GM10266 (cell line): Measurements from ENCODE around the gene IL36A.

Experiments
- DNase-seq: peaks from one replicate; pipeline ENCODE4 v3.0.0; 2012; ENCODE audit errors: extremely low spot score
- TF ChIP-seq, protein P1 (sequence below): IDR thresholded peaks from 2 replicates; pipeline ENCODE4 v1.5.1; 2012; ENCODE audit warnings: mild to moderate bottlenecking, low read depth; ENCODE audit not compliant: control insufficient read depth, insufficient read depth; ENCODE audit errors: missing control alignments

IL36A gene

DNA sequence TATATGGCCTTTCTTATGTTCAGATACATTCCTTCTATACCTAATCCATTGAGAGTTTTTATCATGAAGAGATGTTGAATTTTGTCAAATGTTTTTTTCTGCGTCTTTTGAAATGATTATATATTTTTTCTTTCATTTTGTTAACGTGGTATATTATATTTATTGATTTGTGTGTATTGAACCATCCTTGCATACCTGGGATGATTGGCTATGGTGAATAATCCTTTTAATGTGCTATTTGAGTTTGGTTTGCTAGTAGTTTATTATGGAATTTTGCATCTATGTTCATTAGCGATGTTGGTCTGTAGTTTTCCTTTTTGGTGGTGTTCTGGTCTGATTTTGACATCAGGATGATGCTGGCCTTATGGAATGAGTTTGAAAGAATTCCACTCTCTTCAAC is 15.6 kb upstream of the IL36A start:
- DNase-seq = no peak

GRCh38 chr2:112993831-112994230 is 11.4 kb upstream of the IL36A start:
- TF ChIP-seq, protein P1, sequence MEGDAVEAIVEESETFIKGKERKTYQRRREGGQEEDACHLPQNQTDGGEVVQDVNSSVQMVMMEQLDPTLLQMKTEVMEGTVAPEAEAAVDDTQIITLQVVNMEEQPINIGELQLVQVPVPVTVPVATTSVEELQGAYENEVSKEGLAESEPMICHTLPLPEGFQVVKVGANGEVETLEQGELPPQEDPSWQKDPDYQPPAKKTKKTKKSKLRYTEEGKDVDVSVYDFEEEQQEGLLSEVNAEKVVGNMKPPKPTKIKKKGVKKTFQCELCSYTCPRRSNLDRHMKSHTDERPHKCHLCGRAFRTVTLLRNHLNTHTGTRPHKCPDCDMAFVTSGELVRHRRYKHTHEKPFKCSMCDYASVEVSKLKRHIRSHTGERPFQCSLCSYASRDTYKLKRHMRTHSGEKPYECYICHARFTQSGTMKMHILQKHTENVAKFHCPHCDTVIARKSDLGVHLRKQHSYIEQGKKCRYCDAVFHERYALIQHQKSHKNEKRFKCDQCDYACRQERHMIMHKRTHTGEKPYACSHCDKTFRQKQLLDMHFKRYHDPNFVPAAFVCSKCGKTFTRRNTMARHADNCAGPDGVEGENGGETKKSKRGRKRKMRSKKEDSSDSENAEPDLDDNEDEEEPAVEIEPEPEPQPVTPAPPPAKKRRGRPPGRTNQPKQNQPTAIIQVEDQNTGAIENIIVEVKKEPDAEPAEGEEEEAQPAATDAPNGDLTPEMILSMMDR = no peak
- no peak for DNase-seq

More for the DNA sequence above, 15.6 kb upstream of the IL36A start:
- TF ChIP-seq, protein P1 = no peak

GRCh38 chr2:112994648-112995047 is 10.6 kb upstream of the IL36A start:
- TF ChIP-seq, protein P1 = no peak
- no peak for DNase-seq

DNA sequence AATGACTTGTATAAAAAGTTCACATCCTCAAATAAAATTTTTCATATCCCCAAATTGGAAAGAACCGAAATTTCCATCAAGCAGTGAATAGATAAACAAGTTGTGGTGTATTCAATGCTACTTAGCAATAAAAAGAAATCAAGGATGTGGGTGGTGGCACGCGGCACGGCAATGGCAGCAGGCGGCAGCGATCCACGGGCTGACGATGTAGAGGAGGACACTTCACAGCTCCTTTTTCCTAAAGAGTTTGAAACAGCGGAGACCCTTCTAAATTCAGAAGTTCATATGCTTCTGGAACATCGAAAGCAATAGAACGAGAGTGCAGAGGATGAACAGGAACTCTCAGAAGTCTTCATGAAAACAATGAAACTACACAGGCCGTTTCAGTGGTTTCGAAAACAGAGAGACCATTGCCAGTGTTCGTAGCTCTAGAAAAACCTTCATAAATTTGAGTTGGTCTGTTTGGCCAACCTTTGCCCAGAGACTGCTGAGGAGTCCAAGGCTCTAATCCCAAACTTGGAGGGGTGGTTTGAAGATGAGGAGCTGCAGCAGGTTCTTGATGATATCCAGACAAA is 9.8 kb upstream of the IL36A start:
- no peak for DNase-seq

GRCh38 chr2:112996635-112997034 is 8.6 kb upstream of the IL36A start:
- TF ChIP-seq, protein P1 = no peak
- peak; percentile 21 for DNase-seq

More for the DNA sequence above, 9.8 kb upstream of the IL36A start:
- TF ChIP-seq, protein P1 = no peak

DNA sequence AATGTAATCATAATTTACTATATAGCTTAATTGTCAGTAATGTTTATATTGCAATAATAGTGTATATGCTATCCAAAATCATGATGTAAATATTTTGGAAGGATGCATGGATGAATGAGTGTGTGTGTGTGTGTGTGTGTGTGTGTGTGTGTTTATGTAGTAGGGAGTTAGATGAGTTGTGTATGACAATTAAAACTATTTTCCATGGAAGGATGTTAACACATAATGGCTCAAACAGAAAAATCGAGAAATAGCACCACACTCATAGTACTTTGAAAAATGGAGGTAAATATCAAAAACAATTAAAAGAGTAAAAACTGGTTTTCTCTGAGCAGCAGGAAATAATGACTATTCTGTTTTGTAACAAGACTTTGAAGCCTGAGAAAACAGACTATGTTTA is 8.1 kb upstream of the IL36A start:
- no peak for DNase-seq
- TF ChIP-seq, protein P1 = no peak

DNA sequence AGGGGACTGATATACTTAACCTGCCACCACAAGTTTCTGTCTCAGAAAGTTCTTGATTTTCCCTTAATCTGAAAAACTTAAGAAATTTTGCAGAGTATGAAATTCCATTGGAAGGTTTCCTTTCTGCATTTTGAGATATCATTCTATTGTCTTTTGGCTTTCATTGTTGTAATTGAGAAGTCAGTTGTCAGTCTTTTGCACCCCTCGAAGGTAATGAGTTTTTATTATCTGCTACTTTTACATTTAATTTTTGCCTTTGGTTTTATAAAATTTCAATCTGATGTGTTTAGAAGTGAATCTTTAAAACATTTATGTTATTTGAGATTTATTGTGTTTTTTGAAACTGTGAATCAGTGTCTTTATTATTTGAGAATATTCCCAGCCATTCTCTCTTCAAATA is 4.8 kb upstream of the IL36A start:
- TF ChIP-seq, protein P1 = no peak
- DNase-seq = no peak
